ENCODE data around the gene VPS13D.

The VPS13D gene

GRCh38 chr1:12191242-12192032 is 38.4 kb upstream of the VPS13D start:
- Mint-ChIP-seq H3K4me3 (no peak overlapping the region), H3K27me3 (no peaks in the 10 kb centered on the region), H3K27ac (peak overlapping the region; percentile 62), H3K4me1 (peaks cover 17% of the 10 kb centered on the region), H3K36me3 (peaks cover 17% of the 10 kb centered on the region), H3K9me3 (no peaks in the 10 kb centered on the region)

- Mint-ChIP-seq H3K4me1 (no peaks in the 10 kb centered on the region), H3K36me3 (peaks cover 14% of the 10 kb centered on the region), H3K4me3 (no peak overlapping the region), H3K27ac (no peak overlapping the region), H3K27me3 (no peaks in the 10 kb centered on the region), H3K9me3 (no peaks in the 10 kb centered on the region)
These were observed 35.1 kb upstream of the VPS13D start for GRCh38 chr1:12194666-12195216.

DNA sequence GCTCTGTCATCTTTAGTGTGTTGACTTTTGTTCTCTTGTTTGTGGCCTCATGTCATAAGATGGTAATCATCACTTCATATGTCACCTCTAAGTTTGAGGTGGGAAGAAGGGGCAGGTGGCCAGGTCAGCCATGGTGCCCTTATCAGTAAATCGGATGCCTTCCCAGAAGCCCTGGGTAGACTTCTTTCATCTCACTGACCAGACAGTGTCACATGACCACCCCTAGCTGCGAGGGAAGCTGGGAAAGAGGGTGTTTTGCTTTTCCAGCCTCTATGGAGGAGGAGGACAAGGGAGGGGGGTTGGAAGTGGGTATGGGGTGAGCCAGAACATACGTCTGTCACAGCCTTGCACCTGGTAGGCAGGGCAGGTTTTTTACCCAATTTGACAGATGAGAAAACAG is 34.4 kb upstream of the VPS13D start:
- Mint-ChIP-seq H3K27me3 (no peaks in the 10 kb centered on the region), H3K9me3 (no peaks in the 10 kb centered on the region), H3K27ac (no peak overlapping the region), H3K36me3 (peaks cover 14% of the 10 kb centered on the region), H3K4me3 (no peak overlapping the region), H3K4me1 (no peaks in the 10 kb centered on the region)

DNA sequence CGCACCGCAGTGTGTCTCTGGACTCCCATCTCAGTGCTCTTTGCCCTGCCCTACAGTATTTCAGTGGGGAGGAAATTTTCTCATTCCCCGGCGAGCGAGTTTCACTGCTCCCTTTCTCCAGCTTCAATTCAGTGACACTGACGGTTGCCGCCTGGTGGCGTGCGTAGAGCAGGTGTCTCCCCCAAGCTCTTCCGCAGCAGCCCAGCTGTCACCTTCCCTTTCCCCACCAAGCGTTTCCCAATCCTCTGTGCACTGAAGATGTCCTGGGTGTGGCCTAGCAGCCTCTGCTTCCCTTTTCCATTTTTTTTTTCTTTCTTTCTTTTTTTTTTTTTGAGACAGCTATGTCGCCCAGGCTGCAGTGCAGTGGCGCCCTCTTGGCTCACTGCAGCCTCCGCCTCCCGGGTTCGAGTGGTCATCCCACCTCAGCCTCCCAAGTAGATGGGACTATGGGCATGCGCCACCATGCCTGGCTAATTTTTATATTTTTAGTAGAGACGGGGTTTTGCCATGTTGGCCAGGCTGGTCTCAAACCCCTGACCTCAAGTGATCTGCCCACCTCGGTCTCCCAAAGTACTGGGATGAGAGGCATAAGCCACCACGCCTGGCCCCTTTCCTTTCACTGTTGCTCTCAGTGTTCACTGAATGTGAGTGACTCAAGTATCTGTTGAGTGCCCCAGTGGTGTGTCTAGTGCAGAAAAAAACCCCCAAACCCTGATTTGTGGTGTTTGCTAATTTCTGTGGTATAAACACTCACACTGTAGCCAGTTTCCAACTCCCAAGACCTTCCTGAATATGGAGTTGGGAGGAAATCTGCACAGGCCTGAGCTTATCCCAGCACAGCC is 33.0 kb upstream of the VPS13D start:
- Mint-ChIP-seq H3K27ac (no peak overlapping the region), H3K36me3 (peaks cover 14% of the 10 kb centered on the region), H3K4me3 (no peak overlapping the region), H3K4me1 (peaks cover 7% of the 10 kb centered on the region), H3K9me3 (no peaks in the 10 kb centered on the region), H3K27me3 (no peaks in the 10 kb centered on the region)

DNA sequence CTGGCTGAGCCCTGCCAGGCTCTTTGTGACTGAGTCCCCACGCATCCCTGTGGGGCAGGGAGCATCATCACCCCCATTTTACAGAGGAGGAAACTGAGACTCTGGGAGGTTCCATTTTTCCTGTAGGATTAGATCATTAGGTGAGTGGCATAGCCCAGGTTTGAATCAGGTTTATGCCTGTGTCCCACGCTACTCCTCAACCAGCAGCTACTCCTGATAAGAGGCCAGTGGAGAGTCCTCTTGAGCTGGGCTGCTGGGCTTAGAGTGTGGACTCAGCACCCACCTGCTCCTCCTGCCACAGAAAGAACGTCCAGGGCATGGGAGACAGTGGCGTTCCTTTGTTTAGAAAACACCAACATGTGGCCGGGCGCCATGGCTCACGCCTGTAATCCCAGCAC is 32.3 kb upstream of the VPS13D start:
- no peak overlapping the region for H3K27ac Mint-ChIP-seq
- H3K36me3 Mint-ChIP-seq, result peaks cover 16% of the 10 kb centered on the region
- no peak overlapping the region for H3K4me3 Mint-ChIP-seq
- peaks cover 10% of the 10 kb centered on the region for H3K4me1 Mint-ChIP-seq
- H3K27me3 Mint-ChIP-seq, result no peaks in the 10 kb centered on the region
- no peaks in the 10 kb centered on the region for H3K9me3 Mint-ChIP-seq

DNA sequence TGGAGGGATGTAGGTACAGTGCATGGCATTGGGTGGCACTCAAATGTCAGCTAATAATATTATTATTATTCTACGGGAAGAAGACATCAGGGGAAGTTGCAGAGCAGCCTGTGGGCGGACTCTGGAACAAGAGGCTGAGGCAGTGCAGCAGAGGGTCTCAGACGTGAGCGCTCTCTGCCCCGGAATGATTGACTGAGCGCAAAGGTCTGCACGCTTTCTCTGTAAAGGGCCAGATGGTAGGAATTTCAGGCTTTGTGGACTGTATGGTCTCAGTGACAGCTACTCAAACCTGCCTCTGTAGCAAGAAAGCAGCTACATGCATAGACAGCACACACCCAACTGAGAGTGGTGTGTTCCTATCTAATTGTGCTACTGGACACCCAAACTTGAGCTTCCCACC is 29.6 kb upstream of the VPS13D start:
- H3K36me3 Mint-ChIP-seq, result peaks cover 15% of the 10 kb centered on the region
- H3K4me1 Mint-ChIP-seq, result peaks cover 34% of the 10 kb centered on the region
- no peak overlapping the region for H3K27ac Mint-ChIP-seq
- no peaks in the 10 kb centered on the region for H3K27me3 Mint-ChIP-seq
- H3K4me3 Mint-ChIP-seq, result no peak overlapping the region
- H3K9me3 Mint-ChIP-seq, result no peaks in the 10 kb centered on the region

DNA sequence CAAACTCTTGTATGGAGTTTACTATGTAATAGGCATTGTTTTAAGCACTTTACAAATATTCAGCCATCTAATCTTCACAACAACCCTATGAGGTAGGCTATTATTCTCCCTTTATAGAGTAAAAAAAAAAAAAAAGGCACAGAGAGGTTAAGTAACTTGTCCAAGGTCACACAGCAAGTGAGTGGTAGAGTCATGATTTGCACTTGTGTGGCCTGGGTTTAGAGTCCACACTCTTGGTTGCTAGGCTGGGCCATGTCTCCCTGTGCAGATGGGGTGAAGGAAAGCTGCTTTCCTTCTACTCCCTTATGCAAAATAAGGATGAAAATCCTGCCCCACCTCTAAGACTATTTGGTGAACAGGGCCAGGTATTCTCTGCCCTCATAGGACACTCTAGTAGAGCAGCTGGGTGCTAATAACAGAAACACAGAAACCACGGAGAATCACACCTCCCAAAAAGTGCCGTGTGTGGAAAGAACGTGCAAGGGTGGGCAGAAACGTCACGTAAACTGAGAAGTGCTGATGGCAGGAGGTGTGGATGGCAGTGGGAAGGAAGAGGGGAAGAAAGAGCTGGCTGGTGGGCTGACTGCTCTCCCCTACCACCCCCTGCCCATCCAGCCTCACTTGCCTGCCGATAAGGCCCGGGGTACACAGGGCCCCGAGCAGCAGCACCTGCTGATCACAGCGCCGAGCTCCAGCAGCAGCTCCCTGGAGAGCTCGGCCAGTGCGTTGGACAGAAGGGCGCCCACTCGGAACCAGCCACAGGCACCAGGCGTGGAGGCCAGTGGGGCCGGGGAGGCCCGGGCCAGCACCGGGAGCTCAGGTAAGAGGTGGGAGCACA is 28.3 kb upstream of the VPS13D start:
- H3K9me3 Mint-ChIP-seq, result no peaks in the 10 kb centered on the region
- peak overlapping the region; percentile 20 for H3K4me3 Mint-ChIP-seq
- H3K27ac Mint-ChIP-seq, result peak overlapping the region; percentile 46
- peaks cover 40% of the 10 kb centered on the region for H3K4me1 Mint-ChIP-seq
- H3K27me3 Mint-ChIP-seq, result no peaks in the 10 kb centered on the region
- H3K36me3 Mint-ChIP-seq, result peaks cover 11% of the 10 kb centered on the region

DNA sequence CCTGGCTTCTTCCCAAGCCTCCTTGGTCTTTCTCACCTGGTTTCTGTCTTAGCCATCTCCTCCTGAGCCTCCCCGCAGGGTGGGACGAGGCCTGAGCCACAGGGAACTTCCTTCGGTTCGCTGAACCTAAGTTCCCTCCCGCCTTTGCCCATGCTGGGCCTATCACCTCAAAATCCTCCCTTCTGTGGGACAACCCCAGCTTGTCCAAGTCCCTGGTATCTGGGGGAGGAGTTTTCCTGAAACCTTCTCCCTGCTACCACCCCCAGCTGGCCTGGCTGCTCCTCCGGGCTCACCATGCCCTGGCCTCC is 27.7 kb upstream of the VPS13D start:
- Mint-ChIP-seq H3K4me1 (peaks cover 40% of the 10 kb centered on the region), H3K9me3 (no peaks in the 10 kb centered on the region), H3K27ac (no peak overlapping the region), H3K36me3 (peaks cover 11% of the 10 kb centered on the region), H3K4me3 (no peak overlapping the region), H3K27me3 (no peaks in the 10 kb centered on the region)

GRCh38 chr1:12202577-12202976 is 27.3 kb upstream of the VPS13D start:
- Mint-ChIP-seq H3K36me3 (peaks cover 11% of the 10 kb centered on the region), H3K27me3 (no peaks in the 10 kb centered on the region), H3K9me3 (no peaks in the 10 kb centered on the region), H3K27ac (peak overlapping the region; percentile 38), H3K4me1 (peaks cover 40% of the 10 kb centered on the region), H3K4me3 (peak overlapping the region; percentile 5)

GRCh38 chr1:12203216-12204007 is 26.4 kb upstream of the VPS13D start:
- Mint-ChIP-seq H3K27me3 (no peaks in the 10 kb centered on the region), H3K27ac (no peak overlapping the region), H3K36me3 (peaks cover 13% of the 10 kb centered on the region), H3K4me3 (peak overlapping the region; percentile 11), H3K4me1 (peaks cover 47% of the 10 kb centered on the region), H3K9me3 (no peaks in the 10 kb centered on the region)

GRCh38 chr1:12204140-12204539 is 25.7 kb upstream of the VPS13D start:
- Mint-ChIP-seq H3K4me1 (peaks cover 54% of the 10 kb centered on the region), H3K27ac (peak overlapping the region; percentile 60), H3K4me3 (peak overlapping the region; percentile 11), H3K9me3 (no peaks in the 10 kb centered on the region), H3K27me3 (no peaks in the 10 kb centered on the region), H3K36me3 (peaks cover 13% of the 10 kb centered on the region)

GRCh38 chr1:12204754-12205658 is 24.8 kb upstream of the VPS13D start:
- H3K9me3 Mint-ChIP-seq, result no peaks in the 10 kb centered on the region
- H3K27ac Mint-ChIP-seq, result peak overlapping the region; percentile 60
- peaks cover 13% of the 10 kb centered on the region for H3K36me3 Mint-ChIP-seq
- H3K27me3 Mint-ChIP-seq, result no peaks in the 10 kb centered on the region
- H3K4me3 Mint-ChIP-seq, result no peak overlapping the region
- peaks cover 57% of the 10 kb centered on the region for H3K4me1 Mint-ChIP-seq

GRCh38 chr1:12206238-12206637 is 23.6 kb upstream of the VPS13D start:
- Mint-ChIP-seq H3K4me3 (no peak overlapping the region), H3K27me3 (no peaks in the 10 kb centered on the region), H3K36me3 (peaks cover 13% of the 10 kb centered on the region), H3K27ac (peak overlapping the region; percentile 26), H3K9me3 (no peaks in the 10 kb centered on the region), H3K4me1 (peaks cover 65% of the 10 kb centered on the region)

DNA sequence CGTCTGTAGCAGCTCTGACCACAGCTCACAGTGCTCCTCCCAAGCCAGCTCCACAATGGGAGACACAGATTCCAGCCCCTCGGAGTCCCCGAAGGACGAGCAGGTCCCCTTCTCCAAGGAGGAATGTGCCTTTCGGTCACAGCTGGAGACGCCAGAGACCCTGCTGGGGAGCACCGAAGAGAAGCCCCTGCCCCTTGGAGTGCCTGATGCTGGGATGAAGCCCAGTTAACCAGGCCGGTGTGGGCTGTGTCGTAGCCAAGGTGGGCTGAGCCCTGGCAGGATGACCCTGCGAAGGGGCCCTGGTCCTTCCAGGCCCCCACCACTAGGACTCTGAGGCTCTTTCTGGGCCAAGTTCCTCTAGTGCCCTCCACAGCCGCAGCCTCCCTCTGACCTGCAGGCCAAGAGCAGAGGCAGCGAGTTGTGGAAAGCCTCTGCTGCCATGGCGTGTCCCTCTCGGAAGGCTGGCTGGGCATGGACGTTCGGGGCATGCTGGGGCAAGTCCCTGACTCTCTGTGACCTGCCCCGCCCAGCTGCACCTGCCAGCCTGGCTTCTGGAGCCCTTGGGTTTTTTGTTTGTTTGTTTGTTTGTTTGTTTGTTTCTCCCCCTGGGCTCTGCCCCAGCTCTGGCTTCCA is 22.9 kb upstream of the VPS13D start:
- Mint-ChIP-seq H3K36me3 (peaks cover 11% of the 10 kb centered on the region), H3K4me3 (no peak overlapping the region), H3K27me3 (no peaks in the 10 kb centered on the region), H3K9me3 (no peaks in the 10 kb centered on the region), H3K27ac (no peak overlapping the region), H3K4me1 (peaks cover 63% of the 10 kb centered on the region)
